ENCODE measurements around the gene NOS2. TPM values are rescaled to one million over a fixed set of nuclear protein-coding genes. Genes with fewer than 3 reads are reported as not detected.

The NOS2 gene
- total RNA-seq, 1 experiment from 2014 or later = 1.4 TPM

- Mint-ChIP-seq H3K9me3 (peaks cover 30% of the 10 kb centered on the region), H3K4me3 (no peak overlapping the region), H3K27ac (no peak overlapping the region), H3K36me3 (peaks cover 25% of the 10 kb centered on the region), H3K27me3 (ENCODE audit: low read depth) (peaks cover 3% of the 10 kb centered on the region), H3K4me1 (peaks cover 5% of the 10 kb centered on the region)
- ATAC-seq (no peak), DNase-seq (ENCODE audit: low spot score) (no peak)
- CTCF ChIA-PET = interaction anchor here (0.6 to 1.4 kb wide), 2 partner anchors 9 to 13 kb away, joined by 3 to 4 read pairs; no protein-coding TSS in a partner anchor
- TF ChIP-seq ZNF396 (CRISPR knock-in tag; IDR thresholded peaks at IDR 0.05; ENCODE audit: borderline replicate concordance) (no peak), ZNF317 (CRISPR knock-in tag; IDR thresholded peaks at IDR 0.05; ENCODE audit: borderline replicate concordance, low read depth) (no peak), RELA (CRISPR knock-in tag; IDR thresholded peaks at IDR 0.05; ENCODE audit: borderline replicate concordance) (no peak), HMGXB4 (CRISPR knock-in tag; IDR thresholded peaks at IDR 0.05) (no peak), PREB (CRISPR knock-in tag; IDR thresholded peaks at IDR 0.05; ENCODE audit: borderline replicate concordance) (no peak), ZNF671 (CRISPR knock-in tag; IDR thresholded peaks at IDR 0.05) (no peak), PRDM15 (CRISPR knock-in tag; IDR thresholded peaks at IDR 0.05) (no peak), ZNF138 (CRISPR knock-in tag; conservative IDR thresholded peaks at IDR 0.05) (no peak), AFF4 (CRISPR knock-in tag; IDR thresholded peaks at IDR 0.05; ENCODE audit: borderline replicate concordance) (no peak)
- POLR2A ChIA-PET = no interaction called here
These were observed 17.4 kb upstream of the NOS2 start for GRCh38 chr17:27817731-27818130.

GRCh38 chr17:27816946-27817345 lies 16.6 kb upstream of the NOS2 start:
- DNase-seq (ENCODE audit: low spot score) (no peak), ATAC-seq (no peak)
- Mint-ChIP-seq H3K27me3 (ENCODE audit: low read depth) (peaks cover 3% of the 10 kb centered on the region), H3K27ac (no peak overlapping the region), H3K9me3 (peaks cover 22% of the 10 kb centered on the region), H3K4me1 (peaks cover 5% of the 10 kb centered on the region), H3K4me3 (no peak overlapping the region), H3K36me3 (peaks cover 18% of the 10 kb centered on the region)
- ChIA-PET CTCF (interaction anchor here (0.6 kb wide), 1 partner anchor 8 kb away, joined by 4 read pairs; no protein-coding TSS in a partner anchor), POLR2A (no interaction called here)
- no peak for TF ChIP-seq CDX4 (CRISPR knock-in tag; IDR thresholded peaks at IDR 0.05; ENCODE audit: borderline replicate concordance)
- TF ChIP-seq NFYB (CRISPR knock-in tag; conservative IDR thresholded peaks at IDR 0.05; ENCODE audit: low read depth) = no peak
- TF ChIP-seq ZBTB21 (CRISPR knock-in tag; IDR thresholded peaks at IDR 0.05; ENCODE audit: borderline replicate concordance) = no peak
- TF ChIP-seq GABPB1 (CRISPR knock-in tag; IDR thresholded peaks at IDR 0.05) = no peak
- TF ChIP-seq ZNF281 (CRISPR knock-in tag; IDR thresholded peaks at IDR 0.05) = no peak

Measured in WTC11 (cell line).